SH-SY5Y (cell line): Measurements from ENCODE around the gene ZBTB32.

Source experiments
- GATA2 ChIP-seq: IDR thresholded peaks from 2 replicates; pipeline ENCODE4 v1.6.1; 2011; ENCODE audit warnings: mild to moderate bottlenecking, low read depth, low read length
- GATA3 ChIP-seq: IDR thresholded peaks from 2 replicates; pipeline ENCODE4 v1.6.1; 2011; ENCODE audit warnings: low read depth, mild to moderate bottlenecking, low read length, moderate library complexity

GRCh38 chr19:35757749-35758608, 53.6 kb downstream of the ZBTB32 start, which contains the start of gene PROSER3:
- TF ChIP-seq GATA2 (no peak), GATA3 (no peak)
